Heart left ventricle (tissue), 16 donors: ENCODE results near the gene COP1. TPM values are rescaled to one million over a fixed set of nuclear protein-coding genes. Genes with fewer than 3 reads are reported as not detected.

Experiments used
- ATAC-seq, 4 donors: fragments of 200-7000 bp; cut with Tn5 transposase; one replicate each; pipeline ENCODE4 v1.9.1; 2020 to 2022; ENCODE audit warnings: moderate library complexity in 4 of 4, mild to moderate bottlenecking in 3 of 4, moderate number of reproducible peaks in 1 of 4
- DNase-seq, 5 donors: peaks; one replicate each; pipeline ENCODE4 v3.0.0-alpha.2; 2020
- H3K27ac ChIP-seq, 12 donors: fragments of 200-600 bp; sonication (generic) in 4 of 12; one replicate each; pipeline versions ENCODE4 v1.5.0 to v1.8.0; 2016 to 2022; ENCODE audit warnings: mild to moderate bottlenecking in 2 of 12
- H3K27me3 ChIP-seq, 9 donors: fragments of 200-600 bp; sonication (generic) in 2 of 9; one replicate each; pipeline versions ENCODE4 v1.5.1 to v1.8.0; 2016 to 2022; ENCODE audit warnings: mild to moderate bottlenecking in 3 of 9
- H3K36me3 ChIP-seq, 9 donors: fragments of 200-600 bp; sonication (generic) in 2 of 9; one replicate each; pipeline versions ENCODE4 v1.5.0 to v1.8.0; 2018 to 2022; ENCODE audit warnings: mild to moderate bottlenecking in 2 of 9
- H3K4me1 ChIP-seq, 12 donors: fragments of 200-600 bp; sonication (generic) in 4 of 12; one replicate each; pipeline versions ENCODE4 v1.5.0 to v1.8.0; 2016 to 2022; ENCODE audit warnings: mild to moderate bottlenecking in 3 of 12
- H3K4me3 ChIP-seq, 12 donors: fragments of 200-600 bp; sonication (generic) in 4 of 12; one replicate each; pipeline versions ENCODE4 v1.5.0 to v1.8.0; 2017 to 2022; ENCODE audit warnings: mild to moderate bottlenecking in 9 of 12, moderate library complexity in 4 of 12
- H3K9me3 ChIP-seq, 12 donors: fragments of 200-600 bp; sonication (generic) in 4 of 12; one replicate each; pipeline versions ENCODE4 v1.5.0 to v1.8.0; 2016 to 2022; ENCODE audit warnings: mild to moderate bottlenecking in 1 of 12
- POLR2A ChIP-seq, 2 donors: fragments of 450-650 bp; IDR thresholded peaks; one replicate each; pipeline ENCODE4 v1.6.1; 2017; ENCODE audit warnings: antibody characterized with exemption in 2 of 2, mild to moderate bottlenecking in 2 of 2, moderate library complexity in 2 of 2
- WGBS, 4 donors: extraction: QIAGEN DNeasy Blood & Tissue Kit in 2 of 4; methylation state at CpG; one replicate each; pipeline versions ENCODE4 v1.1.5 to v1.1.7; 2013 to 2018; 5-methylcytosine and 5-hydroxymethylcytosine counted together
- intact Hi-C, 10 donors: fragments of 100-400 bp; cut with DNase I; formaldehyde crosslinking; loops; one replicate each; pipeline versions ENCODE4 v1.11.1 to v1.14.2; 2022
- polyA plus RNA-seq, 2 donors: library from polyadenylated mRNA; stranded (reverse); fragments of 200-250 nt; gene quantifications; one replicate each; pipeline ENCODE4 v1.2.3, GENCODE V29; 2013
- total RNA-seq, 9 donors: library from RNA; depleted of rRNA in 2 of 9; stranded (reverse); fragments of >200 nt in 2 of 9; fragmentation: NEBNext Ultra II Directional in 3 of 9; extraction: Animal tissue kit (Norgen Biotek cat#: 25700) in 3 of 9; gene quantifications; one replicate each; pipeline versions ENCODE4 v1.1.0 to v1.2.4, GENCODE V29; 2016 to 2023
- TF ChIP-seq, protein P1 (sequence below), 12 donors: fragments of 200-600 bp; sonication (generic) in 4 of 12; IDR thresholded peaks; one replicate each; pipeline versions ENCODE4 v1.5.0 to v1.8.0; 2018 to 2022; ENCODE audit warnings: antibody characterized with exemption in 12 of 12, mild to moderate bottlenecking in 5 of 12
- donor health status: ischemic (EF 13 %, LVEDD 7.1; RV severe dilation, severe dysfunction).
- donor health status: healthy with polysubstance abuse.
- donor health status: DM: no; HTN: yes; CAD: no.
- donor health status: DM: no; HTN: no; CAD: no.
- donor health status: ischemic (EF 25% LVEDD 6.9; RV normal size, moderate dysfunction).
- donor health status: ischemic (EF 25% LVEDD 5.7; RV mildly dilated, moderate dysfunction).
- donor health status: healthy.
- donor health status: DM: yes; HTN: yes; CAD: no.
- donor health status: ischemic (EF 35%, LVEDD 5.7; RV mildly dilated, moderate dysfunction).
- donor health status: nonischemic (EF 11% LVEDD 7.7; RV severe dilation, severe dysfunction).
- donor health status: DM: yes; HTN: yes; CAD: no.
- donor health status: PGD.
- donor health status: ischemic (EF 29% LVEDD 5.4; RV normal size, mild dysfunction).
- donor health status: nonischemic (EF 23%, LVEDD 6.1; RV moderate dilation, normal function).

The COP1 gene
- total and polyA plus RNA-seq, 11 donors: 19.9 to 31.7 (median 23.1) TPM

DNA sequence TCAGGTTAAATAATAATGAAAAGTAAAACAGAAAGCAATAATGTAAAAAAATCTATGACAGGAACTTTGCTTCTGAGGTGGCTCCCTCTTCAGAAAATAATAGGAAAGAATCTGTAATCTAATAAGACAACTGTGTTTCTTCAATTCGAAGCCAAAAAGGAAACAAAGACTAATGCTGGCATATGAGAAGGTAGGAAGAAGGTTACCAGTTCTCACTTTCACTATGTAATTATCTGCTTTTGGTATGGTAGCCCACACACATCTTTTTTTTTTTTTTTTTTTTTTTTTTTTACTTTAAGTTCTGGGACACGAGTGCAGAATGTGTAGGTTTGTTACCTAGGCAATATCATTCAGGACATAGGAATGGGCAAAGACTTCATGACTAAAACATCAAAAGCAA, 47.1 kb downstream of the COP1 start:
- ATAC-seq (no peak), DNase-seq (no peak)
- intact Hi-C loops: no loop called here
- Histone ChIP-seq H3K27me3 (no peaks in the 10 kb centered on the region), H3K4me3 (no peak overlapping the region), H3K4me1 (no peaks in the 10 kb centered on the region), H3K36me3 (peaks cover 0 to 65% (median 25%) of the 10 kb centered on the region in 9 donors), H3K27ac (no peak overlapping the region), H3K9me3 (peaks cover 0 to 23% (median 16%) of the 10 kb centered on the region in 12 donors)
- TF ChIP-seq POLR2A (IDR thresholded peaks at IDR 0.05): no peak
- TF ChIP-seq, protein P1, sequence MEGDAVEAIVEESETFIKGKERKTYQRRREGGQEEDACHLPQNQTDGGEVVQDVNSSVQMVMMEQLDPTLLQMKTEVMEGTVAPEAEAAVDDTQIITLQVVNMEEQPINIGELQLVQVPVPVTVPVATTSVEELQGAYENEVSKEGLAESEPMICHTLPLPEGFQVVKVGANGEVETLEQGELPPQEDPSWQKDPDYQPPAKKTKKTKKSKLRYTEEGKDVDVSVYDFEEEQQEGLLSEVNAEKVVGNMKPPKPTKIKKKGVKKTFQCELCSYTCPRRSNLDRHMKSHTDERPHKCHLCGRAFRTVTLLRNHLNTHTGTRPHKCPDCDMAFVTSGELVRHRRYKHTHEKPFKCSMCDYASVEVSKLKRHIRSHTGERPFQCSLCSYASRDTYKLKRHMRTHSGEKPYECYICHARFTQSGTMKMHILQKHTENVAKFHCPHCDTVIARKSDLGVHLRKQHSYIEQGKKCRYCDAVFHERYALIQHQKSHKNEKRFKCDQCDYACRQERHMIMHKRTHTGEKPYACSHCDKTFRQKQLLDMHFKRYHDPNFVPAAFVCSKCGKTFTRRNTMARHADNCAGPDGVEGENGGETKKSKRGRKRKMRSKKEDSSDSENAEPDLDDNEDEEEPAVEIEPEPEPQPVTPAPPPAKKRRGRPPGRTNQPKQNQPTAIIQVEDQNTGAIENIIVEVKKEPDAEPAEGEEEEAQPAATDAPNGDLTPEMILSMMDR (IDR thresholded peaks at IDR 0.05): no peak
- WGBS, 4 donors: 49 to 85% (median 59%) methylated on average over 2 of the region's 2 CpGs

DNA sequence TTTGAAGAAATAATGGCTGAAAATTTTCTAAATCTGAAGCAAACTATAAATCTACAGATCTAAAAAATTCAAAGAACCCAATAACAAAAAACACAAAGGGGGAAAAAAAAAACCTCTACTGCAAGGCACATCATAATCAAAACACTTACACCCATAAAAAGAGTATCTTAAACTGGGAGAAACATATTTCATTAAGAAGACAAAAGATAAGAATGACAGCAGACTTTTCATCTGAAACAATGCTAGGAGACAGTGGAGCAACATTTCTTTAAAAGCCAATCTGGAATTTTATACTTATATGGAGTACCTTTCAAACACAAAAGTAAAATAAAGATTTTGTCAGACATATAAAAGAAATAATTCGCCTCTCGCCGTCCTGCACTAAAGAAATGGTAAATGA, 49.1 kb downstream of the COP1 start:
- H3K27me3 ChIP-seq: no peaks in the 10 kb centered on the region
- ATAC-seq (no peak), DNase-seq (no peak)
- intact Hi-C loops: no loop called here
- no peak for TF ChIP-seq POLR2A (IDR thresholded peaks at IDR 0.05)
- TF ChIP-seq, protein P1 (IDR thresholded peaks at IDR 0.05): no peak
- H3K36me3 ChIP-seq: peaks cover 0 to 68% (median 25%) of the 10 kb centered on the region in 9 donors
- H3K4me1 ChIP-seq: no peaks in the 10 kb centered on the region
- H3K27ac ChIP-seq: no peak overlapping the region
- H3K9me3 ChIP-seq: peaks cover 0 to 23% (median 16%) of the 10 kb centered on the region in 12 donors
- H3K4me3 ChIP-seq: no peak overlapping the region
- 97 to 99% (median 99%) methylated on average over 3 of the region's 3 CpGs for WGBS, 4 donors

DNA sequence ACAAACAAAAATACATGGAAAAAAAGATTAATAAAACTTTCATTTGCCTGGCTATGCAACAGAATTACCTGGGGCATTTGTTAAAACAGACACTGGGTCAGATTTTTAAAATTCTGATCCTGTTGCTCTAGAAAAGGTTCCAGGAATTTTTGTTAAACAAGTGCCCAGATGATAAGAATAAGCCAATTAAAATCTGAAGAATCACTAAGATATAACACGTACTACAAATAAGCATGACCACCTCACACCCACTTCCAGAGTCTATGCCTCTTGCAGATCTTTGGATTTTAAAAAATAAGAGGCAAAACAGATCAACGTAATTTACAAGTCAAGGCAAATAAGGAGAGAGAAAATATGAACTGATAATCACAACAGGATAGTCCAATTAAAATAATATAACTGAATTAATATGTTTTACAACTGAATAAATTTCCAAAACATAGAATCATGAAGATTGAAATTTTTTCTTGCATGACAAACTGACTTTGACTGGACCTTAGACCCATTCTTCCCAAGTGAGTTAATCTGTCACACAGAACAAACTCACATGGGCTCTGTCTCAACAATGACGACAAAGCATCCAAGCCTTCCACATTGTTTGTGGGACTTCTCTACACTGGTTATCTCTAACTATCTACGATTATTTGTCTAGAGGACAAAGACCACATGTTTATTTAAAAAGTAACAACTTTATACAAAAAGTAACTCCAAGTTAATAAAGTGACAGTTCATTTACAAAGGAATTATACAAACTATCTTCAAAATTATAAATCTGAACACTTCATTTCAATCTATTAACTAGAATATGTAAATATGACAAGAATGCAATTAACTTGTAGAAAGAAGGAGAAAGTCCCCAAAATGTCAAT, 56.9 kb downstream of the COP1 start:
- H3K4me3 ChIP-seq: no peak overlapping the region
- 61 to 65% (median 62%) methylated on average over 4 of the region's 4 CpGs for whole genome bisulfite sequencing, 4 donors
- H3K9me3 ChIP-seq: no peaks in the 10 kb centered on the region
- peaks cover 0 to 31% (median 0%) of the 10 kb centered on the region in 9 donors for H3K36me3 ChIP-seq
- no peak overlapping the region for H3K27ac ChIP-seq
- no peaks in the 10 kb centered on the region for H3K27me3 ChIP-seq
- TF ChIP-seq POLR2A (IDR thresholded peaks at IDR 0.05): no peak
- TF ChIP-seq, protein P1 (IDR thresholded peaks at IDR 0.05): no peak
- ATAC-seq (no peak), DNase-seq (no peak)
- intact Hi-C loops: loop anchor here in 1 of 10 donors (5.0 kb wide), 1 partner anchor 37 kb away; no protein-coding TSS in a partner anchor
- H3K4me1 ChIP-seq: peaks cover 0 to 16% (median 1%) of the 10 kb centered on the region in 12 donors

DNA sequence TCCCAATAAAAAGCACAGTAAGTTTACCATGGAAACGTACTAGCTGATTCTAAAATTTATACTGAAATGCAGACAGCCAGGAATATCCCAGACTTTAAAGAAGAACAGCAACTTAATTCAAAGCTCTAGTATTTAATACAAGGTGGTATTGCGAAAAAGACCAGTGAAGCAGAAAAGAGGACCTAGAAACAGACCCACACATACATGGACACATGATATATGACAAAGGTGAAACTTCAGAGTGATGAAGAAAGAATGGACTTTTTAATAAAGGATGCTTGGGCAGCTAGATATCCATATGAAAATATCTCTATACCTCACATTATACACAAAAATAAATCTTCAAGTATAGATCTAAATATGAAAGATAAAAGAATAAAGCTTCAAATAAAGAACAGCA, 62.6 kb downstream of the COP1 start:
- no peak overlapping the region for H3K4me3 ChIP-seq
- H3K4me1 ChIP-seq: peaks cover 0 to 9% (median 0%) of the 10 kb centered on the region in 12 donors
- no peak overlapping the region for H3K27ac ChIP-seq
- peaks cover 0 to 20% (median 3%) of the 10 kb centered on the region in 9 donors for H3K36me3 ChIP-seq
- ATAC-seq (no peak), DNase-seq (no peak)
- no peaks in the 10 kb centered on the region for H3K27me3 ChIP-seq
- no peak for TF ChIP-seq POLR2A (IDR thresholded peaks at IDR 0.05)
- TF ChIP-seq, protein P1 (IDR thresholded peaks at IDR 0.05): no peak
- intact Hi-C loops: no loop called here
- H3K9me3 ChIP-seq: peaks cover 0 to 12% (median 0%) of the 10 kb centered on the region in 12 donors
- WGBS, 4 donors: 94 to 99% (median 98%) methylated on average over 2 of the region's 2 CpGs
